Fibroblast of lung (primary cell): ENCODE measurements around the gene OR6C65.

Source experiments
- CTCF ChIP-seq, 2 donors: IDR thresholded peaks in 1 of 2; conservative IDR thresholded peaks in 1 of 2; 1 replicate in 1 of 2; 2 replicates in 1 of 2; pipeline ENCODE4 v1.5.1; 2011 to 2012; ENCODE audit warnings: low read length in 2 of 2, control low read depth in 1 of 2, inconsistent platforms in 1 of 2, low read depth in 1 of 2, mild to moderate bottlenecking in 1 of 2
- EZH2 ChIP-seq: IDR thresholded peaks from 2 replicates; pipeline ENCODE4 v1.5.1; 2012; ENCODE audit warnings: low read length, control low read depth, mild to moderate bottlenecking; ENCODE audit errors: missing control alignments

- TF ChIP-seq CTCF (conservative IDR thresholded peaks at IDR 0.05 in 1 of 2, IDR thresholded peaks at IDR 0.05 in 1 of 2; ENCODE audit: low read depth in 1 of 2, low read length in 2 of 2) (no peak), EZH2 (no peak)
Measured at GRCh38 chr12:55428331-55429243, 28.3 kb downstream of the OR6C65 start.
